Frontal cortex (tissue), 4 donors: Measurements from ENCODE around the gene FGGY. TPM values are rescaled to one million over a fixed set of nuclear protein-coding genes. Genes with fewer than 3 reads are reported as not detected.
"Not testable (repeated sequence)": the region's sequence is repeated elsewhere in the genome, so short reads cannot be mapped to it uniquely, and the experiment has no call there.

ENCODE experiments used
- DNase-seq, 2 donors: peaks; one replicate each; pipeline ENCODE4 v3.0.0; 2012; ENCODE audit warnings: low spot score in 2 of 2
- FAIRE-seq: peaks from 2 replicates; lab custom pipeline; 2012; peaks lifted over from hg19 to GRCh38; lab: Jason Lieb, UNC
- total RNA-seq: library from RNA; depleted of rRNA; stranded (reverse); fragments of >200 nt; gene quantifications from one replicate; pipeline ENCODE4 v1.2.3, GENCODE V29; 2014
- donor health status: control.
- donor health status: control.
- donor health status: control.

FGGY gene
- total RNA-seq, 1 donor from 2014 or later: 27.3 TPM

DNA sequence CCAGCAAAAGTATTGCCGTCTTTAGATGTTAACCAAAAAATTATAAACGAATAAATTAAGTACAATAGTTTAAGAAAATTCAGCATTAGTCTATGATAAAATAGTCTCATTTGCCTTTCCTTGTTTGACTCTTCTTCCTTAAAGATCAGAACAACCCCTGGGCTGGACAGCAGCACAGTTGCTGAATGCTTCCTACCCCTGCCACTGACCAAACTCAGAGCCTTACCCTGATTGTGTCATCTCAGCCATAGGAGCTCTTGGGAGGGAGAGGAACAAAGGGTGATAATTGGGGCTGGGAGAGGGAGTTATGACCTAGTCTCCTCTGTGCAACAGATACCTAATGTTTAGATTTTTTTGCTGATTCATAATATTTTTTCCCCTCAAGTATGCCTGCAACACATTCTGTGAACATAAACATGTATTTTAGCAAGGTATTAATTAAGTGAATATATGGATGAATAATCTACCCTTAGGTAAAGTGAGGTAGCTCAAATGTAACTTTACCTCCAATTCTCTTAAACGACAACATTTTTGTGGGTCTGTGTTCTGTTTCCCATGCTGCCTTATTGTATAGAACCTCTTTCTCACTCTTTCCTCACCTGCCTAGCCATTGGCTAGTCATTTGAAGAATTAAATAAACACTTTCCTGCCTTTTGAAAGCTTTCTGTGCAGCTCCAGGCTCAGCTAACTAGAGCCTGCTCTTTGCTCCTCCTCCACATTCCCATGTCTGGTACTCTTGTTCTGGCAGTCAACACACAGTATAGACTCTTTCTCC lies 46.1 kb downstream of the FGGY start:
- FAIRE-seq: no peak
- no peak for DNase-seq

DNA sequence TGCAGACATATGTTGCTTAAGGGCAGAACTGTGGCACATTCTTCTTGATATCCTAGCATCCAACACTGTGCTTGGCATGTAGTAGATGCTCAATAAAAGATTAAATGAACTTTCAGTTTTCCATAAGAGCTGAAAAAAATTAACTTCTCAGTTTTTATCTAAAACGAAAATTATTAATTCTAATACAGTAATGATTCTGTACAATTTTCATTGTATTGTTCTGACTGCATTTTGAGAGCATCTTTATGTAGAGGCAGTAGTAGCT lies 46.6 kb downstream of the FGGY start:
- FAIRE-seq: no peak

DNA sequence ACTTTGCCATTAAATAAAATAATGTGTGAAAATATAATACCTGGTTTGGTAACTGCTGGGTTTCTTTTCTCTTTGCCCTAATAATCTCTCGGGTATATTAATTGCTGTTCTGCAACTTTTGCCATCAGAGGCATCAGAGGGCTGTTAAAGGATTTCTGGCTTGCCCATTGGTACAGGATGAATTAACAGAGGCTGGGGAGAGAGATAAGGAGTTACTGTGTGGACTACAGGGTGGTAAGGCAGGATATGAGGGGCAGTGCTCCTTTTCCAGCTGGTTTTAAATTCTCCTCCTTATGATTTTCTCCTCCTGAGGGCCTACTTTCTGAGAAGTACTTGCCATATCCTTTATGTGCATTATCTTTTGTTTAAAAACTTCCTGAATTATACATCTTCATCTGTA lies 48.3 kb downstream of the FGGY start:
- no peak for DNase-seq
- FAIRE-seq: no peak

More for the DNA sequence above, 46.6 kb downstream of the FGGY start:
- DNase-seq: no peak

DNA sequence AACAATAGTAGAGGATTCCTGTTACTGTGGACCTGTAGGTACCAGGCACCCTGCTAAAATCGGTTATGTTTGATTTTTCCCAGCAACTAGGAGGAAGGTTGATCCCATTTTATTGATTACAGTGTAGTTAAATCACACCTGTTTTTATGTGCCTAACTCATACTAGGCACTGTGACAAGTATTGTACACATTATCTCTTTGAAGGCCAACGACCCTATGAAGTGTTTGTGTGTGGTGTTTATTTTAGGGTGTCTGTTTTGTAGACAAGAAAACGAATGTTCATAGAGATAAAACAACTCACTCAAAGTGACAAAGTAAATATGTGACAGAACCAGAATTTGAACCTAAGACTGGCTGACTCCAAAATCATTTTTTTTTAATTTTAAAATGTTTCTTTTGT lies 49.5 kb downstream of the FGGY start:
- DNase-seq (no peak), FAIRE-seq (no peak)

DNA sequence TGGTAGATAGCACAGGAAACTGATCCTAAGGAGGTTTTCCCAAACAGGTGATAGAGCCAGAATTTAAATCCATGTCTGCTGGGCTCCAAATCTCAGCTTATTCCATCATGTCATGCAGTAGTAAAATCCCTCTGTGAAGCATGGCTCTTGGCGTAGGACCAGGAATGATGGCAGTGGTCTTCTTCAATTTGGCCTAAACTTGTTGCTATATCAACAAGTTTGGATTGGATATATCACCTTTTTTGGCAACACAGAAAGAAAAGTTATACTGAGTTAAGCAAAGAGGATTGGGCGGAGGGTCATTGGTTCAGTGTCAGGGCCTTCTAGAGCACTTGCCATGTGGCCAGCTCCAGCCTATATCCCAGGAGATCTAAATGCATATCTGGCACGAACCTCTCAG lies 52.2 kb downstream of the FGGY start:
- FAIRE-seq (no peak), DNase-seq (no peak)

DNA sequence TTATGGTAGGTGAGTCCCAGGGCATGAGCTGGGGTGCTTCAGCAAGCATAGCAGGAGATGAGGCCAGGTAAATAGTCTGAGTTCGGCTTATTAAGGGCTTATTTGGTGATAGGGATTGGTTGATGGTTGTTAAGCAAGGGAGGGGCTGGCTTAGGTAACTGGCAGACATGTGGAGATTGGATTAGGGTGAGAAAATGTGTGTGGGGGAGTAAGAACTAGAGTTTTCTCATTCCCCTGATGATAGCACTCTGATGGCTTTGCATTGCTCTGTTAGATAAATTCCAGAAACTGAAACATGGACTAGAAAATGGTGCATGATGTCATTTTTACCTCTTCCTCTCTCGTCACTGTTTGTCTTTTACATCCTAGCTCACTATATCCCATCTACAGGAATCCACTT lies 53.6 kb downstream of the FGGY start:
- DNase-seq (no peak), FAIRE-seq (no peak)

DNA sequence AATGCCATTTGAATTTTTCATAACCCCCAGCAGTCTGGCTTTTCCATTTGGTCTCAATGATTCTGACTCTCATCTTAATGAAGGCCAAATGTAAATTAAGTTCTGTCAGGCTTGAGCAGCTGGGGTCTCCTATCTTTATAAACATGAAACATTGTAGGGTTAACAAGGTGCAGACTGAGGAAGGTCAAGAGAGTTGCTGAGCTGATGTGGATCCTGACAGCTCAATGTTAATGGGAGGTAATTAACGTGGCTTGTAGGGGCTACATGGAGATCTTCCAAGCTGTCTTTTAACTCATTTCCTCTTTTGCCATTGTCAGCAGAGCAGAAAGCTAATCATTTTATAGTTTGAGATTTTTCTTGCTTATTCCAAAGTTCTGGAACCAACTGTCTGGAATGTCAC lies 55.2 kb downstream of the FGGY start:
- DNase-seq: no peak
- no peak for FAIRE-seq

DNA sequence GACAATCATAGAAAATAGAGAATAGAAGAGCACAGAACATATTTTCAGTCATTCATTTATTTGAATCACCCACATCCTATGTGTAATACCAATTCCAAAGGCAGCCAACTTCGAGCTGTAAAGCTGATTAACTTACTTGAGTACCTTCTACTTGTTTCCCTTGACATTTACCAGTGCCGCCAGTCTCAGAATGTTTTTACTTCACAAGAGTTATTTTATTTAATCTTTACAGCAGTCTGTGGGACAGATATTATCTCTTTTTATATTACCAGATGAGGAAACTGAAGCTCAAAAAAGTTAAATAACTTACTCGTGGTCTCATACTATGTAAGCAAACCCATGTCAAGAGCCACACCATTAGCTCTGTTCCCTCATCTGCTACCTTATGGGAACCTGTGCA lies 56.6 kb downstream of the FGGY start:
- no peak for FAIRE-seq
- no peak for DNase-seq

DNA sequence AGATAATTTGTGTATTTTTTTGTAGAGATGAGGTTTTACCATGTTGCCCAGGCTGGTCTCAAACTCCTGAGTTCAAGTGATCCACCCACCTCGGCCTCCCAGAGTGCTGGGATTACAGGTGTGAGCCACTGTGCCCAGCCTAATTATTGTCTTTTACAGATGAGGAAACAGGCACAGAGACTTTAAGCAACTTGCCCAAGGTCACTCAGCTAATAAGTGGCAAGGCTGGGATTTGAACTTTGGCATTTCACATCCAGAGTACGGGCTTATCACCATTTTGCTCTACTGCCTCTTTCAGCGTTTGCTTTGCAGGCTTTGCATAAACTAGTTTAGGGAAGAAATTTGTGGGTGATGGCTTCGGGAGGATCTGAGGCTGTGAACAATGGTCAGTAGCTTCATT lies 57.3 kb downstream of the FGGY start:
- FAIRE-seq, DNase-seq: not testable (repeated sequence)

DNA sequence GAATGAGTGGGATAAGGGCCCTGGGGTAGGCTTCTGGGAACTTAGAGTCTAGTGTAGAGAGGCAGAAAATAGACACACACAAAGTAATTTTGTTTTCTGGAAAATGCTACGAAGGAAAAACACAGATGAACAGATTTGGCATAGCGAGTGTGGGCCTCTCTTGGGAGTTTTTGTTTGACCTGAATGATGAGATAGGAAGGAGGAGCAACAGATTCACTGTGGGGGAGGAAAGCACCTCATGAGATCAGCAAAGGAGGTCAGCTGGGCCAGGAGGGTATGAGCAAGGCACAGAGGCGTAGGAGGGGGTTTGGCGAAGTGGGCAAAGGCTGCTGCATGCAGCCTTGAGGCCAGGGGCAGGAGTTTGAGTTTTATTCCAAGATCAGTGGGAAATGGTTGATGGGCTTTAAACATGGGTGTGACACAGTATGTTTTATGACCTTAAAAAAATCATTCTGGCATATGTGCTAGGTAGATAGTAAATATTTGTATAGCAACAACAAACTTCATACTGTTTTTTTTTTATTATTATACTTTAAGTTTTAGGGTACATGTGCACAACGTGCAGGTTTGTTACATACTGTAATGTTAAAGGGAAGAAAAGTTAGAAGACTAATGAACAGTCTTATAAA lies 57.9 kb downstream of the FGGY start:
- FAIRE-seq (no peak), DNase-seq (no peak)

DNA sequence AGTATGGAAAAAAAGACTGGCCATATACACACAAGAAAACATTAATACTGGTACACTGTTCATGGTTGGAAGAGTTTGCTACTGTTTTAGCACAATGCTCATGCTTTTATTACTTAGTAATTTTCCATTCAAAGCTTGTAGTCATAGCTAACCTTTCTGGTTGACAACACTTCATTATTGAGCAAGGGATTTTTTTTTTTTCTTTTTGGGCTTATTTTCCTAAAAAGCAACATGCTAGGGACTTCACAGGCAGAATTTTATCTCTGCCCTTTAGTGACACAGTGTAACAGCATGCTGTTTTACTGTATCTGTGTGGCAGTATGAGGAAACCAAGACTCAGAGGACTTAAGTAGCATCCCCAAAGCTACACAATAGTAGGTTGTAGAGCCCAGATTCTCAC lies 58.5 kb downstream of the FGGY start:
- DNase-seq (no peak), FAIRE-seq (no peak)

DNA sequence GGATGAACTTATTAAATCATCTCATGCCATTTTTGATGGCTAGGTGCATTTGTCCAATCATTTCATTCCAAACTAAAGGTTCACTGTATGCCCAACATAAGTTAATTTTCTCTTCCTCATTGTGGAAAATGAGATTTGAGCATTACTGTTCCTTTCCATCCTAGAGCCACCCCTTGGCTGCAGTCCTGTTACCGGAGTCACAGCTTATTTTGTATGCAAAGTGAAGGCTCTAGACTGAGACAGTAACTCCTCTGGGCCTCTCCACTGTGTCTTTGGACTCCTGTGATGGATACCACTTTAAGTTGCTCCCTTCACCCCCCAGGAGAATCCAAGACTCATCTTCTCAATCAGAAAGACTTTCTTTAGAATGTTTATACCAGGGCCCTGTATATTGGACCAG lies 59.7 kb downstream of the FGGY start:
- DNase-seq (no peak), FAIRE-seq (no peak)

DNA sequence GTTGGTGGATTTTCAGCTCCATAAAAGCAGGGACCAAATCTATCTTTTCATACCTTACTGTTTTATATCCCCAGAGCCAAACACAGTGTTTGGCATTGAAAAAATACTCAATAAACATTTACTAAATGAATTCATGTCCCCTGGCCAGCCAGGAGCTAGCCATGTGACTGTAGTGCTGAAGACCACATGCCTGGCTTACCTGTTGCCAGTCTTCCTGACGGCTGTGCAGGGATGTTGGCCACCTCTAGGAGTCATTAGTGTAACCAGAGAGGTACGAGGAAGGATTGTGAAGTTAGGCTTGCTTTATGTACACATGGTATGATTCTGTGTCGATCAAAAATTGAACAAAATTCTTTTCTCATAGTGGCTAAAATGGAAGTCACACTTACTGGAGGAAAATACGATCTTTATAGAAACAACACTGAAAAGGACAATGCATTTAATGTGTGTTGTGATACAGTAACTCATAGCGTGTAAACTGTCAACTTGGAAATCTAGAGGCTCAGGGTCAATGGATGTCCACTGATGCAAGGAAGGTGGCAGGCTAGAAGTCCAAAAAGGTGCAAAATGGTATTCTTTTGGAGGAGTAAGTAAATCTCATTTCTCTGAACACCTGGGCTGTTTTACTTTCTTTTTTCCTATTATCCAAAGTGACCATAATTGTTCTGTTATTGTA lies 60.9 kb downstream of the FGGY start:
- no peak for DNase-seq
- no peak for FAIRE-seq

DNA sequence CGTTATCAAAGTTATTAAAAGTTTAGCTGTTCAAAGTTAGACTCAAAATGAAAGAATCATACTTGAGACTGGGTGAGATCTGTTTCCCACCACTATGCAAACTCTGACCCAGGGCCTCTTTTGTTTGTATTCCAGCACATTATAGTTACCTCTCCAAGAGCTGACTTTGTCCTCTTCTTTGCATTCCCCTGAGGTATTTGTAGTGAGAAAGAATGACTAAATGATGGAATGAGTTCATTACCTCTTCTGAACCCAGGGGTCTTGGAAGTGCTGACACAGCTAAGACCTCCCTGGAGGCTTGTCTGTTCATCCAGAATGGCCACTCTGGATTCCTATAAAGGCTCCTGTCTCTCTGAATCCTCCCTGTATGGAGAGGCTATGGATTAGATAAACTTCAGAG lies 62.4 kb downstream of the FGGY start:
- no peak for DNase-seq
- no peak for FAIRE-seq

DNA sequence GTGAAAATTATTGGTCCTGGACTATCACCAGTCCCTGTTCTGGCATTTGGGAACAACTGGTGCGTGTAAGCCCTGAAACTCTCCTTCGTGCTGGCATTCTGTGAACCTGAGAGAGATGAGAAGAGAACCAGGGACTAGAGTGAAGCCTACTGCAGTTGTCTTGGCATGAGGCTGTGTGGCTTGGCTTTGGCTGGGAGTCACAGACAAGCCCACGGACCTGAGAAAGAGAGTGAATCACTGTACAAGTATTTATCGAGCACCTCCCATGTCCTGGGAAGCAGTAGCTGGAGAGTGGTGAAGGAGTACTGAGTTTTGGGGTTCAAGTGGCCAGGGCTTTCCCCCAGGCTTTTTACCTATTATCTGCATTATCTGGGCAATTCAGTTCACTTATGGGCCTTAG lies 63.3 kb downstream of the FGGY start:
- DNase-seq: no peak
- no peak for FAIRE-seq

DNA sequence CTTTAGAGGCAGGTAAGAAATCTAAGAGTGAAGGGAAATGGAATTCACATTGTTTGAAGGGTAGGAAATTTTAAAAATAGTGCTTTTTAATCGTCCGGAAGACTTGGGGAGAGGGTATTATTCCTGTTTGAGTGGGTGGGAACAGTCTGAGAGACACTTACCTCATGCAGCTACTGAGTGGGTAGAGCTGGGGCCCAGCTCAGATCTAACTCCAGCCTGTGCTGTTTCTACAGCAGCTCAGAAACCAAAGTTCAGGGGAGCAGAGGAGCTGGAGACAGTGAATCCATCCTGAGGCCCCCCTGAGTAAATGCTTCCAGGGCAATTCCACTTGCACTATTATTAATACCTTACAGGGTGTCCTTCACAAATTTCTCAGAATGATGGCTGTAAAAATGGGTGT lies 63.8 kb downstream of the FGGY start:
- FAIRE-seq (no peak), DNase-seq (no peak)

DNA sequence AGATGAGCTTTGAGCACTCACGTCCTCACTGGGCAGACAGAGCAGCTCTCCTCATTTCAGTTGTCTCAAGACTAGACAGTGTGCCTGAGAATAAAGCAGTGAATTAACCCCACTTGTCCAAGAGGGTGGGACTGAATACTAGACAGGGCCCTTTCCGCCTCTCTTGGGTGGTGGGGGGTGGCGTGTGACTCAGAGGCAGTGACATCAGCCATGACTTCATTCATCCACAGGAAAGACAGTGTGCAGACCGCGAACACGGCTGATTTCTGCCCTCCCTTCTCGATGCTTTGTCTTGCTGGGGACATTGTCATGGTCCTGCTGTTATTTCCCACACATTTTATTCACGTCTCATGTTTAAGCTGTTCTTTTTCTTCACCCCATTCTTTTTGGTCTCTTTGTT lies 64.9 kb downstream of the FGGY start:
- DNase-seq (no peak), FAIRE-seq (no peak)

DNA sequence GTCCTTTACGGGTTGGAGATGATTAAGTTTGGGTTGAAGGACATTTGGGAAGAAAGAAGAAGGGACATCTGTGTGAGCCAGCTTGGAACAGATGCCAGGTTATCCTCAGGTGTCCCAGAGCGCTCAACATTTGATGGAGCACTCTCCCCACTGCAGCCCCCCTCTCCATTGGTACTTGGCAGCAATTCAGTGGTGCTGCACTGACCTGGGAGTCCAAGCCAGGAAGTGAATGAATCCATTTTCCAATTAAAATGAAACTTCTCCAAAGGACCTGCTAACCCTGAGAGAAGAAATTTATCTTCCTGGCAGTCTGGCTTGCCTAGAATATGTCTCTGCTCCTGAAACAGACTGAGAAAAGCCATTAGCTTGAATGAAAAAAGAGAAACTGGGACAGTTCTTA lies 67.1 kb downstream of the FGGY start:
- FAIRE-seq (no peak), DNase-seq (no peak)

DNA sequence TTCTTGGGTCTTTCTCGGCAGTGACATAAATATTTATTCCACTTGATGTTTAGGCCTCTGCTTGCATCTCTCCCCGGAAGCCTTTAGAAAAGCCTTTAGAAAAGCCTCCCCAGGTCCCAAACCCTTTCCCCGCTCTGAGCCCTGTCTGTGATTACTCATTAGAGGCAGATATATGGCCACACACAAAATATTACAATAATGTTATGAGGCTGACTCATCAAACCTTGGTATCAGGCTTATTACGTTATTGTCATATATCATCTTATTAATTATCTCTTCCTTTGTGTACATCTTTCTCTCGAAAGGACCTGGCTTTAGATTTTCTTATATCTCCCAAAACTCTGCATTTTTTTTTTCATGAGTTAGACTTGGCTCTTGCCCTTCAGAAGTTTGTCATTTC lies 69.5 kb downstream of the FGGY start:
- FAIRE-seq (no peak), DNase-seq (no peak)

DNA sequence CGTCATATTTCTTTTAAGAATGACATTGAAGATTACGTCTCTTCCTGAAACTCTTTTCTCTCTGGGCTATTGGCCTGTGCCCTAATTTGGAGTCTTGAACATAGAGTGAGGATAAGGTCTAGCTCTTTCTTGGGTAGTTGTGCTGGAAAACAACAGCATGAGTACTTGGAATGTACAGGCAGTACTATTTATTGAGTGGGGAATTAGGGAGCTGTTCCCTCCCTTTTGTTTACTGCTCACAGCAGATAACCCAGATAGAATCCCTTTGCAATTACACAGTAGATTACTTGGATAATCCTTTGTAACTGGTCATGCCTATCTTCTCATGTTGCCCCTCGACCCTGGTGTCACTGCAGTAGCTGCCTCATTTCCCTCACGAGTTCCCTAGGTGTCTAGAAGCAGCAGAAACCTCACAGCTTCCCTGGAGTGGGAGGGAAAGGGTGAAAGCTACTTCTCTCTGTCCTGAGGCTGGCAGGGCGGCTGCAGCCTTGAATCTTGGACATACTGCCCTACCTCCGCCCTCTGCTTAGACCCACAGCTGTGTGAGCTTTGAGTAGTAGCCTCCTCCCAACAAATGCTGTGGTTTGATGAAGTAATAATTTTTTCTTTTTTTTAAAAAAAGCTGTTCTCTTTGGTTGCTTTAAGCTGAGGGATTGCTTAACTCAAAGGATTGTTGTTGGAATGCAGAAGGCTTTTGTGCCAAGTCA lies 70.6 kb downstream of the FGGY start:
- DNase-seq: no peak

More for the DNA sequence above, 70.6 kb downstream of the FGGY start:
- no peak for FAIRE-seq
